Spinal cord (tissue), 10 donors: ENCODE data around the gene SNX32. TPM values are rescaled to one million over a fixed set of nuclear protein-coding genes. Genes with fewer than 3 reads are reported as not detected.

Source experiments
- DNase-seq, 6 donors: peaks; one replicate each; pipeline versions ENCODE4 v3.0.0 to v3.0.0-alpha.2; 2013 to 2015; ENCODE audit warnings: low spot score in 6 of 6, low read depth in 4 of 6
- H3K27ac ChIP-seq: one replicate; pipeline ENCODE4 v1.5.1; 2013; ENCODE audit warnings: low read depth, low read length, control low read depth
- H3K27me3 ChIP-seq: one replicate; pipeline ENCODE4 v1.6.1; 2013; ENCODE audit warnings: low read length; ENCODE audit not compliant: control insufficient read depth, insufficient read depth
- H3K36me3 ChIP-seq: one replicate; pipeline ENCODE4 v1.6.1; 2013; ENCODE audit warnings: low read length; ENCODE audit not compliant: control insufficient read depth, insufficient read depth
- H3K4me1 ChIP-seq: one replicate; pipeline ENCODE4 v1.6.1; 2013; ENCODE audit warnings: low read length; ENCODE audit not compliant: control insufficient read depth, insufficient read depth
- H3K4me3 ChIP-seq: one replicate; pipeline ENCODE4 v1.5.1; 2013; ENCODE audit warnings: low read depth, low read length, control low read depth
- H3K9me3 ChIP-seq: one replicate; pipeline ENCODE4 v1.6.1; 2013; ENCODE audit warnings: low read length; ENCODE audit not compliant: control insufficient read depth, insufficient read depth
- WGBS: methylation state at CpG from one replicate; pipeline ENCODE4 v1.1.5; 2013; ENCODE audit warnings: missing lambda C conversion rate; ENCODE audit not compliant: insufficient coverage; 5-methylcytosine and 5-hydroxymethylcytosine counted together
- polyA plus RNA-seq, 2 donors: library from polyadenylated mRNA; unstranded; fragments of 120-200 nt; gene quantifications; one replicate each; pipeline ENCODE4 v1.2.1, GENCODE V29; 2013; ENCODE audit not compliant: insufficient read length in 2 of 2
- total RNA-seq, 2 donors: library from RNA; depleted of rRNA in 1 of 2; stranded (reverse); fragments of 120-200 nt in 1 of 2; fragments of >200 nt in 1 of 2; gene quantifications; one replicate each; pipeline versions ENCODE4 v1.2.3 to v1.2.4, GENCODE V29; 2013 to 2014
- donor health status: healthy.

Gene SNX32
- total and polyA plus RNA-seq, 4 donors = 3.3 to 22.1 (median 6.8) TPM

GRCh38 chr11:65867284-65868071 lies 33.7 kb downstream of the SNX32 start:
- Histone ChIP-seq H3K27me3 (no peaks in the 10 kb centered on the region), H3K9me3 (no peaks in the 10 kb centered on the region), H3K4me1 (peaks cover 29% of the 10 kb centered on the region), H3K36me3 (peaks cover 81% of the 10 kb centered on the region), H3K4me3 (no peak overlapping the region), H3K27ac (no peak overlapping the region)
- peak in 2 of 6 donors; percentile 63 to 76 for DNase-seq
- 20% methylated on average over 19 of the region's 29 CpGs for WGBS

GRCh38 chr11:65868076-65868667 lies 34.4 kb downstream of the SNX32 start:
- WGBS = 59% methylated on average over 17 of the region's 19 CpGs
- Histone ChIP-seq H3K27ac (no peak overlapping the region), H3K4me3 (no peak overlapping the region), H3K4me1 (peaks cover 30% of the 10 kb centered on the region), H3K27me3 (no peaks in the 10 kb centered on the region), H3K36me3 (peaks cover 74% of the 10 kb centered on the region), H3K9me3 (no peaks in the 10 kb centered on the region)
- DNase-seq = peak in 2 of 6 donors; percentile 82 to 90

DNA sequence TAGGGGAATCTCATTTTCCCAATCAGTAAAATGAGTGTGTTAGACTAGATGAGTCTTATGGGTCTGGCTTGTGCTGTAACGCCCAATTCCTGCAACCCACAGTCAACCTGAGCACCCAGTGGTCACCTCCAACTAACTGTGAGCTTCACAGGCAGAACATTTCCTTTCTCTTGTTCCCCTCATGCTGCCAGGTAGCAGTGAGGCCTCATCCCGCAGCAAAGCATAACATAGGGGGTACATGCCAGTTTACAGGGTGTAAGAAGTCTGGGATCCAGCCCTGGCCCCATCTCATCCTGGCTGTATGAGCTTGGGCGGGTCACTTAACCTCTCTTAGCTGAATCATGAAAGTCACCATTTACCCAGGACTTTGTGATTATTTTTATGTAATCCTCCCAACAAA lies 35.1 kb downstream of the SNX32 start:
- Histone ChIP-seq H3K4me3 (no peak overlapping the region), H3K27ac (no peak overlapping the region), H3K27me3 (no peaks in the 10 kb centered on the region), H3K4me1 (peaks cover 37% of the 10 kb centered on the region), H3K9me3 (no peaks in the 10 kb centered on the region), H3K36me3 (peaks cover 67% of the 10 kb centered on the region)
- 100% methylated on average over 2 of the region's 3 CpGs for WGBS
- no peak for DNase-seq

GRCh38 chr11:65869643-65870306 lies 36.0 kb downstream of the SNX32 start:
- DNase-seq = no peak
- Histone ChIP-seq H3K9me3 (no peaks in the 10 kb centered on the region), H3K4me3 (no peak overlapping the region), H3K27ac (no peak overlapping the region), H3K27me3 (no peaks in the 10 kb centered on the region), H3K36me3 (peaks cover 58% of the 10 kb centered on the region), H3K4me1 (peaks cover 39% of the 10 kb centered on the region)
- 82% methylated on average over 19 of the region's 24 CpGs for WGBS

GRCh38 chr11:65870307-65870658 lies 36.5 kb downstream of the SNX32 start:
- Histone ChIP-seq H3K9me3 (no peaks in the 10 kb centered on the region), H3K4me3 (no peak overlapping the region), H3K4me1 (peaks cover 39% of the 10 kb centered on the region), H3K27me3 (no peaks in the 10 kb centered on the region), H3K27ac (no peak overlapping the region), H3K36me3 (peaks cover 53% of the 10 kb centered on the region)
- 92% methylated on average over 9 of the region's 11 CpGs for WGBS
- DNase-seq = no peak

- H3K27ac ChIP-seq = no peak overlapping the region
- WGBS = 78% methylated on average over 20 of the region's 24 CpGs
- H3K4me1 ChIP-seq = peaks cover 39% of the 10 kb centered on the region
- H3K9me3 ChIP-seq = no peaks in the 10 kb centered on the region
- peaks cover 46% of the 10 kb centered on the region for H3K36me3 ChIP-seq
- no peak for DNase-seq
- no peak overlapping the region for H3K4me3 ChIP-seq
- H3K27me3 ChIP-seq = no peaks in the 10 kb centered on the region
Measured at GRCh38 chr11:65870706-65871681, 37.2 kb downstream of the SNX32 start.

DNA sequence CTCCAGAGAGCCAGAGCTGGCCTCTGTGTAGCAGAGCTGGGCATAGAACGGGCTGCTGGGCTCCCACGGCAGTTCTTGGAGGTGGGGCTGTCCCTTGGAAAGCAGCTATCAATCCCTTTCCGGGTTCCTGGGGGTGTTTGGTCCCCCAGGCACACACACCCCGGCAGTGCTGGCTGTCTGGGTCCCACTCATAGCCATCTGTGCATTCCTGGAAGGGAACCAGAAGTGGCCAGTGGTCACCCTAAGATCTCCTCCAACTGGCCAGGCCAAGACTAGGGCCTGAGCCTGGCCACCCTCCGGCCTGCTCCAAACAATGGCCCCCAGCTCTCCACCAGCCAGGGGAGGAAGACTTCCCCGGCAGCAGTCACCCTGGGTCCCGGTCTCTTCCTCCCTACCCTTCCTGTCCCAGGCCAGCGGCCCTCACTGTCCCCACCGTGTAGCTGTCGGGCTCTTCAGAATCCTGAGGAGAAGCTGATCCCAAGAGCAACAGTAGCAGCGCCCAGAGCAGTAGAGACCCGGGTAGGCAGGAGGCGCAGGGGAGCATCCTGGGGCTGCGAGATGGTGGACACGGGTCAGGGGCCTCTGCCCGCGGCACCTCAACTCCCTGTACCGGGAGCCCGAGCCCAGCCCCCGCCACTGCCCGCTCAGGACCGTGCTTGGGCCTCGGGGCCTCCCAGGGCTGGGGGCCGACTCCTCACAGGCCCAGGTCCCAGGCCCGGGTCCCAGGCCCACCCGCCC lies 38.2 kb downstream of the SNX32 start:
- peaks cover 38% of the 10 kb centered on the region for H3K36me3 ChIP-seq
- DNase-seq = peak in 1 of 6 donors; percentile 41
- H3K4me3 ChIP-seq = peak overlapping the region; percentile 46

DNA sequence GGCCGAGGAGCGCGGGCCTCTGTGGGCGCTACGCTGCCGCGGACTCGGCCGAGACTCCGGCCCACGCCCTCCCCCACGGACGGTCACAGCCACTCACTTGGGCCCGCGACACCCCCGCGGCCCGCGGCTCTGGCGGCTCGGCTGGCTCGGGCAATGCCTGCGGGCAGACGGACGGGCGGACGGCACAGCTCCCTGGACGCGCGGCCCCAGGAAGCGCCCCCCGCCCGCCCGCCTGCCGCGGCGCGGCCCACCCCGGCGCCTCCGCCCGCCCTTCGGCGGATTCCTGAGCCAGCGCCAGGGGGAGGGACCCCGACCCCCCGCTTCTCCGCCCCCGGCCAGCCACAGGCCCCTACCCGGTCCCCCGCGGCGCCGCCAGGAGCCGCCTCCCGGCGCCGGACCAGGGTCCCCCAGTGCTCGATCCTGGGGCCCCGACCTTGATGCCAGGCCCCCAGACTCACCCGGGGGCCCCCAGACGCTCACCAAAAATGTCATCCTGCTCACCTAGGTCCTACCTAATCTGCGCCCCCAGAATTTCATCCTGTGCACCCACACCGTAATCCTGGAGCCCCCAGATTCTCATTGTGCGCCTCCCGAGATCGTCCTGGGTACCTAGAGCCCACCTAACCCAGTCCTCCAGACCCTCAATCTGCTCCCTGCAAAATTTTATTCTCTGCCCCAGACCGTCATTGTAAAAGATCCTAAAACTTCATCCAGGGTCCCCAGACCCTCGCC lies 39.0 kb downstream of the SNX32 start, which contains the start of gene EFEMP2:
EFEMP2 (minus strand) TSS at position 215 of the 732 bp plus-strand sequence. CDS start 446 bp downstream, outside the sequence.
- WGBS = under 1% methylated on average over 69 of the region's 69 CpGs
- Histone ChIP-seq H3K27ac (peak within 1 kb of the TSS; percentile 89), H3K4me3 (peak within 1 kb of the TSS; percentile 51), H3K9me3 (no peaks in the 10 kb centered on the region), H3K4me1 (peaks cover 39% of the 10 kb centered on the region), H3K27me3 (no peaks in the 10 kb centered on the region), H3K36me3 (peaks cover 31% of the 10 kb centered on the region)
- peak in 2 of 6 donors; percentile 51 to 75 for DNase-seq

More for the DNA sequence above, 38.2 kb downstream of the SNX32 start:
- Histone ChIP-seq H3K4me1 (peaks cover 39% of the 10 kb centered on the region), H3K9me3 (no peaks in the 10 kb centered on the region), H3K27me3 (no peaks in the 10 kb centered on the region), H3K27ac (peak overlapping the region; percentile 58)
- WGBS = 20% methylated on average over 26 of the region's 26 CpGs
